GM04504 (cell line): ENCODE results near the gene SNTG2.

ENCODE experiments used
- DNase-seq: peaks from one replicate; pipeline ENCODE4 v3.0.0-alpha.2; 2012; ENCODE audit warnings: low read depth

The SNTG2 gene

DNA sequence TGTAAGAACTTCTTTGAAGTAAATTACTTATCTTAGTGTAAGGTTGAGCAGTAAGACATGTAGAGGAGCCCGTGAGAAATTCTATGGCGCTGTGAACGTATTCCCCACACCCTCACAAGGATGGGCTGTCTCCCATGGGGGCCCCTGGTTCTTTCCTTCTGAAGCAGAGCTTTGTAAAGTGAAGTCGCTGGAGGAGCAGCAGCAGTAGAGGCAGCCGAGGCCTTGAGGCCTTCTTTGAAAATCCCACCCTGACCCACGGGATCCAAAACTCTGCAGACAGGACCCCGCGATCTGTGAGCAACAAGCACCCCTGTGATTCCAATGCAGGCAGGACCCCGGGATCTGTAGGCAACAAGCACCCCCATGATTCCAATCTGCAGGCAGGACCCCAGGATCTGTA lies 23.8 kb upstream of the SNTG2 start:
- DNase-seq: no peak

DNA sequence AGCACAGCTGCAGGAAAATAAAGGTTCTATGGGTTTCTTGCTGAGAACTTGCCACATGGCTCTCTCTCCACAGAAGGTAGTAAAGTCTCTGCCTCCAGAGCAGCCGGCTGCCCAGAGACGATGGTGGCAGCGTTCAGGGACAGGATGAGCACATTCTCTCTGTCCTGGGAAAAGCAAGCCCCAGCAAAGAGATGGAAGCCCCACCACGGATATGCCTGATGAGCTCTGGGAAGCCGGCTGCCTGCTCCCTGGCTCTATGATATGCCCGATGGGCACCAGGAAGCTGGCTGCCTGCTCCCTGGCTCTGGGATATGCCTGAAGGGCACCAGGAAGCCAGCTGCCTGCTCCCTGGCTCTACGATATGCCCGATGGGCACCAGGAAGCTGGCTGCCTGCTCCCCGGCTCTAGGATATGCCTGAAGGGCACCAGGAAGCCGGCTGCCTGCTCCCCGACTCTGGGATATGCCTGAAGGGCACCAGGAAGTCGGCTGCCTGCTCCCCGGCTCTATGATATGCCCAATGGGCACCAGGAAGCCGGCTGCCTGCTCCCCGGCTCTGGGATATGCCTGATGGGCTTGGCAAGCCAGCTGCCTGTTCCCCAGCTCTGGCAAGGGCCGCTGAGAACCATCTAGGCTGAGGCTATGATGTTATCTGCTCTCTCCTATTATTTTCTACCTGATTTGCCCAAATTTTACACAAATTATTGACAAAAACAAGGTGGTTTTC lies 21.5 kb upstream of the SNTG2 start:
- DNase-seq: no peak

DNA sequence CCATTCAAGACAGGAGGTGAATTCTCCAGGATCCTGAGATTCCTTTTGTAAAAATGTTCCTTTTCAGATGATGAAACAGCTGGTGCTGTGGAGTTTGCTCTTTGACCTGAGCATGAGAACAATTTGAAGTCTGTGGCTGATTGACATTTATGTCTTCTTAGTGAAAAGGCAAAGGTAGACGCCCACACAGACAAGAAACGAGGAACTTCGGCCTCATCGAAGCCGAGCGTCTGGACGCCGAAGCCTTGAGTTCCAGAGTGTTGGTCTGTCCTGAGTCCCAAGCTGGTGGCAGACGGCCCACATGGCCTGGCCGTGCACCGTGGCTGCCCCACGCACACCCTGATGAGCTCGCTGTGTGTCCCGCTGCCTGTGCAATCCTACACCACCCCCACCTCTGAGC lies 20.7 kb upstream of the SNTG2 start:
- DNase-seq: no peak

DNA sequence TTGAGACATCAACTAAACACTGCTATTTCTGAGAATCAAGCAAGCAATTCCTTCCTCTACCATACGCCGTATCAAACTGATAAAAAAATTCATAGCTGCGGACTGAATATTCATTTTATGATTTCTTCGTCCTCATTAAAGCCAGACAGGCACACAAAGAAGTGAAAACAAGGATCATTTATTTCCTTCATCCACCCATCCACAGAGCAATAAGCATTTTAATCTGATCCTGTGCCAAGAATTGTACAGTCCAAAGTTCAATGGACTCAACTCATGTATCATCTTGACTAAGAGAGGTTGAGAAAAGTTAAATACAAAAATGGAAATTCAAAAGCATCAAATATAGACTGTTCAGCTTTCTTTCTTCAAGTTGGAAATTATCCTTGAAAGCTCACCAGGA lies 19.7 kb upstream of the SNTG2 start:
- DNase-seq: no peak

DNA sequence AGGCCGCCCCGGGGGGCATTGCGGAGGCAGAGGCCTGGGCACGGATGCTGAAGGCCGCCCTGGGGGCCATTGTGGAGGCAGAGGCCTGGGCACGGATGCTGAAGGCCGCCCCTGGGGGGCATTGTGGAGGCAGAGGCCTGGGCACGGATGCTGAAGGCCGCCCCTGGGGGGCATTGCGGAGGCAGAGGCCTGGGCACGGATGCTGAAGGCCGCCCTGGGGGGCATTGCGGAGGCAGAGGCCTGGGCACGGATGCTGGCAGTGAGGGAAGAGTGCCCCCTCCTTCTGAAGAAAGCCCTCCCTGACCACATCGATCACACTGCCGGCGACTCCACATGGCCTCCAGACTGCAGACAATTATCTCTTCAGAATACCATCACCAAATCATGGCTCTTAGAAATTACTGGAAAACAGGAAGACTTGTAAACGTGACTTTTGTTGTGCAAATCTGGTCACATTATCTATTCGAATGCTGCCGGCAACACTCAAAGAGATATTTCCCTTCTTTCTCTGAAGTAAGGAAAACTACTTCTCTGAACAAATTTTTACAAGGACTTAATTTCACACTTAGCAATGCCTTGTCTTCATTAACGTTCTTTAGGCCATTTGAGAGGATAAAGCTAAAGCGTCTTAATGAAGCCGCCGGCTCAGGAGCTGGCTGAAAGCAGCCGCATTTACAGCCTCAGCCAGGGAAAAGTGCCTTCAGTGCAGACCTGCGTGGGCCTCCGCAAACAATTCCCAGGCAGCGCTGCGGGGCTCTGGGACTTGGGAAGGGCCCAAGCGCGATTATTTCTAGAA lies 18.1 kb upstream of the SNTG2 start:
- DNase-seq: no peak

DNA sequence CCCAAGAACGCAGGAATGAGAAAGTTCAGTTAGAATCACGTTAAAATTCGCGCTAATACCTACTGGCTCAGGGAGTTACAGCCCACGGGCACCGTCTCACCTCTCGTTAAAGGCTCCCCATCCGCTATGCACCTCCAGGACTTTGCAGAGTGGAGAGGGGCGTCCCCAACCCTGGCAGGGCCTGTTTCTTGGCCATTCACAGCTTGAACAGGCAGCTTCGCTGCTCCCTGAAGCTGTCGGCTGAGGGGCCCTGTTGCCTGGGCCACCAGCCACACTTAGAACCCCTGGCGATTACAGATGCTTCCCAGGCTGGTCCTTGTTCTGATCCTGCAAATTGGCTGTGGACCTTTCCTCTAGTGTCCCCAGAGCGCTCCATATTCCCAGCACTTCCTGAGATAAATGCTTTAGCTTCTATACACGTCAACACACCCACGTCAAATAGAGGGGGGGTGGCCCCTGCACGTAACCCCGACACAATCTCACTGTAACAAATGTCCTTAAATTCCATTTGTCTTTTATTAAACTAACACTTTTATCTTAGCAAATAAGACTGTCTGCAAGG lies 16.8 kb upstream of the SNTG2 start:
- no peak for DNase-seq

DNA sequence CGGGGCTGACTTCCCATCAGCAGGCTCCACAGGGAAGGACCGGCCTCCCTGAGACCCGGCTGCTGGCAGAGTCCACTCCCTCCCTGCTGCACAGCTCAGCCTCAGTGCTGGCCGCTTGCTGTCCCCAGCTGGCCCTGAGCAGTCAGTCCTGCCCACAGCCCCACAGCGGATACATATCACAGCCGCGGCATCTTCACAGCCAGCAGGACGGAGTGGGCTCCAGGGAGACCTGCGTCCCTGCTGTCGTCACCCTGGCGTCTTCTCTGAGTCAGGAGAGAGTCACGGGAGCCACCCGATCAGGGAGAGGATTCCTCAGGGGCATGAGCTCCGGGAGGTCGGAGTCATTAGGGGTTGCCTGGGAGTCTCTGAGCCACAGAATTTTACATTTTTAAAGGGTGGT lies 13.1 kb upstream of the SNTG2 start:
- no peak for DNase-seq

DNA sequence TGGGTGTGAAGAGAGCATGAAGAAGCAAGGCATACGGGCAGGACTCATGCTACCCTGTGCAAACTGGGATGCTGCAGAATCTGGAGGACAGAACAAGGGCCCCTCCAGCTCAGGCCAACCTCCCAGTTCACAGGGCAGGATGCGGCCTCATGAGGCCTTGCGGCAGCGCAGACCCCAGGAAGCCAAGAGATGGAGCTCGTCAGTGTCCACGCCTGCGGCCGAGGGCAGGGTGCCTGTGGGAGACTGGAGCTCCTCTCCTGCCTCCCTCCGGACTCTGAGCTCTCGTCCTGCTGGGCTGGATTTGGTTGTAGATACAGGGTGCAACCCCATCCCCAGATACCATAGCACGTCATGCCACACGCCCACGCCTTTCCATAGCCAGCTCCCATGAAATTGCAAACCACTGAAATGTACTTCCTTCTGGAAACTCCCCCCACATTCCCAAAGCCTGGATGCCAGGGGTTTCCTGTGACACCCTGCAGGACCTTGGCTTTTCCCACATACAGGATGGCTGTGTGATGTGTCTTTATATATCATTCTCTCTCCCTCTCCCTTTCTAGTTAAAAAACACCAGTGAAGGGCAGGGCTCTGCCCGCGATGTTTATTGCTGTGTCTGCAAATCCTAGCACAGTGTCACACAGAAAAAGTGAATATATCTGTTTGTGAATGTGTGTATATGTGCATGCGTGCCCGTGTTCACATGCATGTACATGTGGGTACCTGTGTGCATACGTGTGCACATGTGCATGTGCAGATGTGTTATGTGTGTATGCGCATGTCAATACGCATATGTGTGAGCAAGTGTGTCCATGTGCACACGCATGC lies 12.3 kb upstream of the SNTG2 start:
- no peak for DNase-seq

DNA sequence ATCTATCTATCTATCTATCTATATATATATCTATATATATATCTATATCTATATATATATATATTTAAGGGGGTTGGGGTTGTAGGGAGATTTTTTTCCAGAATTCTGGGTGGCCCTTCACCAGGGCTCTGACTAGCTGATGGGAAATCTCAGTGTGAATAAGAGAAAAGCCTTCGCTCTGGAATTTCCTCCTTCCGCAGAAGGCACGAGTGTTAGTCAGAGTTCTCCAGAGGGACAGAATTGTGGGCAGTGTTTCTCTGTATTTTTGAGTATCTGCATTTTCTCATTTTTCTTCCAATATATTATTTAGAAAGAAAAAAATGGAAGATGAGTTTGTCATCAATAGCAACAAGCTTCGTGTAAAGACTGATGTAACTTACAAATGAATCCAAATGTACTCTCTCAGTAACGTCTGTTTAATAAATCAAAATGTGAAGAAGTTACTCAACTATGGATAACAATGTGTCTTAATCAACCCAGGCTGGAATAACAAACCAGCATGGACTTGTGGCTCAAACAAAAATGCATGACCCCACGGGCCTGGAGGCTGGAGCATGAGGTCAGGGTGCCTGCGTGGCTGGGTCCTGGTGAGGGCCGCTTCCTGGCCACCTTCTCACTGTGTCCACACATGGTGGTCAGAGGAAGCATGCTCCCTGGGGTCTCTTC lies 10.6 kb upstream of the SNTG2 start:
- DNase-seq: no peak

DNA sequence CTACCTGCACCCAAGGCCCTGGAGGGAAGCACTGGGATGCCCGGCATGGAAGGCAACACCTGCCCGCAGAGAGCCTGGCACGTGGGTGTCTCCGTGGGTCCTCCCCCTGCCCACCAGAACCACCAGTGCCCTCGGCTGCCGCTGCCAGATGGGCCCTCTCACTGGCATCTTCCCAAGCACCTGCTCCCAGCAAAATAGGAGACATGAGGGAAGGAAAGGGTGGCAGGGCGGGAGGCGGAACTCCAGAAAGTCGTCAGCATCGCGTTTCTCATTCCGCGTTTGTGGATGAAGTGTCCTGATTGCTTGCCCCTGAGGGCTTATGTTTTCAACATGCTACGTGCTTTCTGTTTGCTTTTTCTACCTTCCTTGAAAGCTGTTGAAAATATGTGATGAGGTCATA lies 8.8 kb upstream of the SNTG2 start:
- no peak for DNase-seq

DNA sequence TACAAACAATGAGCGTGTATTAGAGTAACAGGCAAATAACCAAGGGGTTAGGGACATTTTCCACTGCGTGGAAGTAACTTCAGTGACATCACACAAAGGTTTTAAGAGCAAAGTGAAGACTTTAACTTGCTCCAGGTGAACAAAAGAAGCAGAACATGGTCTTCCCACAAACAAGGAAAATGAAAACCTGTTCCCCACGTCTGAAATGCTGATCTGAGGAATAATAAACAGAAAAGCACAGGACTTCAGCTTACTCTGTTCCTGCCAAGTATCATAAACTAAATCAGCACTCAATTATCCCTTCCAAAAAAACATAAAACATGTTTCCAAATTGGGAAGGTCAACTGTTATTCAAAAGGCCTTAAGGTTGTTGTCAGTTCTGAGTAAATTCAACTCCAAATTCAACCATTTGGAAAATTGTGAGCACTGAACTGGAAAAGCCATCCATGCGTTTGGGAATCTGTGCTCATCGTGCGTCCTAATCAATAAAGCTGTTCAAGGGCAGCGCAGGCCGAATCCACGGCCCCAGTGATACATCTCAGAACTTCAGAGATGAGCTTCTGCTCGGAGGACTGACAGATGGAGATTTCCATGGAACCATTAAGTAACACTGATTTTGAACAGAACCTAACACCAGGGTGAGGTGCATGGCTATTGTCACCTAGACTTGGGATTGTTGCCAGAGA lies 7.7 kb upstream of the SNTG2 start:
- no peak for DNase-seq

DNA sequence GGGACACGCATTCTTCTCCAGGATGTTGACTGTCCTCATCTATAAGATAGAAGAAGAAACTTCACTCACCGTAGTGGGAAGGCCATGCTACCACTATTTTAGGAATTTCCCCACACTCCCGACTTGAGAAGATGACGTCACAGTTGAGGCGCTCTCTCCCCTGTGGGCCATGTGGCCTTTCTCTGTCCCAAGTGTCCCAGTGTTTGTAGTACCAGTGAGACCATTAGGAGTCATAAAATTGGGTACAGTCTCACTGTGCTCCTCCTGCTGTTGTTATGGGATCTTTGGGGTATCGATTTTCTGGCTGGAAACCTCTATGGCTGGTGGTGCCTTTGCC lies 7.2 kb upstream of the SNTG2 start:
- no peak for DNase-seq

DNA sequence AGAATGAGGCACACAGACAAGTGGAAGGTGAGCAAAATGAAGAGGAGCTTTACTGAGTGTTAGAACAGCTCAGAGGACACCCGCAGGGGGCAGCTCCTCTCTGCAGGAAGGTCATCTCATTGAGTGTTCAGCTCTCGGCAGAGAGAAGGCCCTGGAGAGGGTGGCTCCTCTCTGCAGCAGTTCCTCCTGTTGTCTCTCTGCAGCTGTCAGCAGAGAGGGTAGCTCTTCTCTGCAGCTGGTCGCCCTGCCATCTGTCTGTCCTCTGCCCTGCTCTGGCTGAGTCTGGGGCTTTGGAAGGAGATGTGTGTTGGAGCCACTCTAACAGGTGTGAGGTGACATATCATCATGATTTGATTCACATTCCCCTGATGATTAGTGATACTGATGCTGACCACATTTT lies 6.8 kb upstream of the SNTG2 start:
- DNase-seq: no peak

DNA sequence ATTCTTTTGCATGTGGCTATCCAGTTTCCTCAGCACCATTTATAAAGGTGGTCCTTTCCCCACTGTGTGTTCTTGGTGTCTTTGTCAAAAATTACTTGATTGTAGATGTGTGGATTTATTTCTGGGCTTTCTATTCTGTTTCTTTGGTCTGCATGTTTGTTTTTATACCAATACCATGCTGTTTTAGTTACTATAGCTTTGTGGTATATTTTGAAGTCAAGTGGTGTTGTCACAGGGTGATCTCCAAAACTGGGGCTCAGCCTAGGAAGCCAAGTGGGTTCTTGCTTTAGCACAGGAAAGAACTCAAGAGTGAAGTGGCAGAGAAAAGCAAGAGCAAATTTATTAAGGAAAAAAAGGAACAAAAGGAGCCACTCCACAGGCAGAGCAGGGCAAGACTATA lies 6.0 kb upstream of the SNTG2 start:
- DNase-seq: no peak

DNA sequence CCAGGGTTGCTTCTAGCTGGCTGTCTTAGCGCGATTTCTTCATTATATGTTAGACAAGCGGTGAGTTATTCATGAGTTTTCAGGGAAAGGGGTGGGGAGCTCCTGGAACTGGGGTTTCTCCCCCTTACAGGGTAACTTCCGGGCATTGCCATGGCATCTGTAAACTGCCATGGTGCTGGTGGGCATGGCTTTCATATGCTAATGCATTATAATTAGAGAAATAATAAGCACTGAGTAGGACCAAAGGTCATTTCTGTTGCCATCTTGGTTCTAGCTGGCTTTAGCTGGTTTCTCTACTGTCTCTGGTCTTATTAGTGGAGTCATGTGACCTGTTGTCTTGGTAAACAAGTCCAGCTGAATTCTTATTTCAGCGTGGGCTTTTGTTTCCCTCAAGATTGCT lies 5.5 kb upstream of the SNTG2 start:
- no peak for DNase-seq

DNA sequence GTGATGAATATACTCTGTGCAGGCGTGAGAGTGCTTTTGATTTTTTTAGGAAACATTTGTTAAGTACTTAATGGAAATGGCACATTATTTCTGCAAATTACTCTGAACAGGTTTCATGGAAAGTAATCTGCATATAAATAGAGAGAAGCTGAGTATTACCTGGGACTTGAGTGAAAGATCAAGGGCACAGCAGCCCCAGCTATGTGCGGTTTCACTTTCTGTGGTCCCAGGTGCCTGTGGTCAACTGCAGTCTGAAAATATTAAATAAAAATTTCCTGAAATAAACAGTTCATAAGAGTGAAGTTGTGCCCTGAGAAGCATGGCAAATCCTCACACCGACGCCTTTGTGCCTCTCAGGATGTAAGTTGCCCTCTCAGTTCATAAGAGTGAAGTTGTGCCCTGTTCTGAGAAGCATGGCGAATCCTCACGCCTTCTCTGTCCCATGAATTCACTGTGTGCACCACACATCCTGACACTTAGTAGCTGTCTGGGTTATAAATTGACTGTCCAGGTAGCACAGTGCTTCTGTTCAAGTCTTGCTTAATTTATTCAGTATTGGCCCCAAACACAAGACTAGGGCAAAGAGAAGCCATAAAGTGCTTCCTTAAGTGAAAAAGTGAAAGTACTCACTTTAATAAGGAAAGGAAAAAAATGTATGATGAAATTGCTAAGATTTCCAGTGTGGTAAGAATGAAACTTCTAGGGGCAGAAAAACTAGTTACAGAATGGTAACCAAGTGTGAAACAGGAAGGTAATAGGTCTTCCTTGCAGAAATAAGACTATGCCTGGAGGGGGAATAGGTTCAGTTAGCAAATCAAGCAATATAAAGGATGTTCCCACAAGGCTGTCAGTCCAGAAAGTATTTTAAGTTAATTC lies 4.3 kb upstream of the SNTG2 start:
- no peak for DNase-seq

DNA sequence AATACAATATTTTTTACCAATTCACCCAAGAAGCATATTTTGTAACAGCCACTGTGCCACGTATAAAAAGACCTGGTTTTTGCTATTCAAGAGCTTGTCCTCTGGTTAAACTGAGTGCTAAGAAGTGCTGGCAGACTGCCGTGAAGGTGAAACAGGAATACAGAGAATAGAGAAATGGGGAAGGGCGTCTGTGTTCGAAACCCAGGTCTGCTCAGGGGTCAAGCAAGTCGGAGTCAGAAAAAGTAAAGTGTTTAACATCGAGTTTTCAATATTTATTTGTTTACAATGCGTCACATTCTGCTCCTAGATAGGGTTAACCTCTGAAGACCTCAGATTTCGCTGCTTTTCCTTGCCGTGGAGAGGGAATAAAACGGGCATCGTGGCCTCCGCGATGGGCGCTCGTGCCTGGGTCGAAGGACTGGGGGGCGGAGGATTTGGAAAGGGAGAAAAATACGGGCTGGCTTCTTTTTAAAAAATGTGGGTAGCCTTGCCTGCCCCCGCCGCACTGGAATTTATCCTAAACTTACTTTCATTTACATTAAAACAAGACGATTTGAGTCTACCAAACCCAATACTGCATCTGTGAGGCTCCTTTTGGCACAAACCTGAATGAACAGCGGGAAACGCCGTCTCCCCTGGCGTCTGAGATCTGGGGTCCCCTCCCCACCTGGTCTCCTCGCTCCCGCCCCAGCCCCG lies 1.1 kb upstream of the SNTG2 start:
- no peak for DNase-seq

DNA sequence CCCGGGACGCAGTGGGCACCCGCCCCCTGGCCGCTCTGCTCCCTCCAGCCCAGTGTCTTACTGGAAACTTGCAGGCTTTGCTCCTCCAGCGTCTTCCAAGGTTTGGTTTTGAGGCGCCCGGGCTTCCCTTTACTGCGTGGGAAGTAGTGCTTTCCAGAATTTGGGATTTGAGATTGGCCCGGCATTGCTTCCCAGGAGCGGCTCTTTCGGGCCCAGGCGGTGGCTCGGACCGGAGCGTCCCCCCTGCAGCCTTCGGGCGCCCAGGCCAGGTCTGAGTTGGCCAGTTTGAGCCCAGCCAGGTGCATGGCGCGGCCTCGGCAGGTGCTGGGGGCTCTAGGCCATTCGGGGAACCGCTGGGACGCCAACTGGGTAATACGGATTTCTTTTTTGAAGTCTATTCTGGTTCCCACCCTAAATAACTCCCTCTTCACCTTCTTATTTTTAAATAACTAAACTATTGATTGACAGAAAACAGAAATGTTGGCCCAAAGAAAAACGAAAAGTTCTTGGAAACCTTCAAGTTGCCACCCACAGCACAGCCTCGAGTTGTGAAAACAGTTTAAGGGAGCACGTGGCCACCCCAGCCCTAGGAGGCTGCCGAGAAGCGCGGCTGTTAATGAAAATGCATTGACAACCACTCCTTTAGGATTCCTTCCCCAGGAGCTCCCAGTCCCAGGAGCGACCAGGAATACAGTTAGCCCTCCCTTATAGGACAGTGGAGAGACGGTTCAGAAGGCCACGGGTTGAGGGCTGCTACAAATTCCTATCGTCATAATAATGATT lies 766 bp downstream of the SNTG2 start:
- no peak for DNase-seq

DNA sequence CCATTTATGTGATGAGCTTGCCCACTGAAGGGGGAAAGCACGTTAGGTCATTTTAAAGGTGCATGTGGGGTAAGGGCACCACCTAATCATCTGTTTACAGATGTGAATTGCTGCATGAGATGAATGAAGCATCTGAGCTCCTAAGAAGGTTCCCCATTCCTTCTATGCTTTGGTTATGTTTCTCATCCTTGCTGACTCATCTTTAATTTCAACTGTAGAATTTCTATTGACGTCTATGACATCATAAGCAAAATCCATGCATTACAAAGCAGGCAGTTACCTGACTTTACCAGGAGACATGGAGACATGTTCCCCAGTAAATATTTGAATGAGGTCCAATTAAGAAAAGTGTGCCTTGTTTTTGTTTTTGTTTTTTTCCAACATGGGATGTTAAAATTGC lies 2.8 kb downstream of the SNTG2 start:
- no peak for DNase-seq
